Esophagus muscularis mucosa (tissue), 3 donors: ENCODE measurements around the gene USP47.

ENCODE experiments used
- CTCF ChIP-seq, 3 experiments: fragments of 200-600 bp in 2 of 3; fragments of 450-650 bp in 1 of 3; sonication (generic) in 2 of 3; IDR thresholded peaks; one replicate each; pipeline ENCODE4 v1.5.1; 2017 to 2019; ENCODE audit warnings: antibody characterized with exemption in 3 of 3, mild to moderate bottlenecking in 2 of 3, moderate library complexity in 1 of 3
- POLR2A ChIP-seq: fragments of 450-650 bp; IDR thresholded peaks from one replicate; pipeline ENCODE4 v1.6.1; 2017; ENCODE audit warnings: antibody characterized with exemption, moderate library complexity, mild to moderate bottlenecking, low read depth

- no peak for TF ChIP-seq CTCF (IDR thresholded peaks at IDR 0.05)
- no peak for TF ChIP-seq POLR2A
Measured at GRCh38 chr11:11929920-11930319, 88.1 kb downstream of the USP47 start.
